Measurements from ENCODE around the gene TSGA10IP.

Gene TSGA10IP

DNA sequence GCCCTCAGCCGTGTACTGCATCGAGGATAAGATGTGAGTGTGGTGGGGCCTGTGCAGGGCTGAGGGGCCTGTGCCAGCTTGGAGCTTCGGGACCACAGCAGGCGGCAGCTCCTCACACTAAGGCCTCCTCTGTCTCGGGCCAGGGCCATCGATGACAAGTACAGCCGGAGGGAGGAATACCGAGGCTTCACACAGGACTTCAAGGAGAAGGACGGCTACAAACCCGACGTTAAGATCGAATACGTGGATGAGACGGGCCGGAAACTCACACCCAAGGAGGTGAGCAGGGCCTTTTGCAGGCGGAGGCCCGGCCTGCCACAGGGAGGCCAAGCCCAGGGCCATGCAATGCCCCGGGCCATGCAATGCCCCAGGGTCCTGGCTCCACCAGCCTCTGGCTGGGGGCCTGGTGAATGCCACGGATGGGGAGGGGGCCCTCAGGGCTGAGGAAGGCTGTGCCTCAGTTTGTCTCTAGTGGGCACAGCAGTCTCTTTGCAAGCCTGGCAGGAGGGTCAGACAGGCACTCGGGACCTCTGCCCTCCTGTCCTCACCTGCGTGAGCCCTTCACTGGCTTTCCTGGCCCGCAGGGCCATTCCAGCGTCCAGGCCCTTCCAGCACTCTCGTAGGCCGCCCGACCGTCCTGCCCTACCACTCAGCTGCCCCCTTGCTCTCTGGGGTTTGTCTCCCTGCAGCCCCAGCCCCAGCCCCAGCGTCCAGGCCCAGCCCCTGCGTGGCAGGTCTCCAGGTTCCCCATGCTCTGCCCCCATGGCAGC lies 32.5 kb downstream of the TSGA10IP start:
- DNase-seq = no peak

DNA sequence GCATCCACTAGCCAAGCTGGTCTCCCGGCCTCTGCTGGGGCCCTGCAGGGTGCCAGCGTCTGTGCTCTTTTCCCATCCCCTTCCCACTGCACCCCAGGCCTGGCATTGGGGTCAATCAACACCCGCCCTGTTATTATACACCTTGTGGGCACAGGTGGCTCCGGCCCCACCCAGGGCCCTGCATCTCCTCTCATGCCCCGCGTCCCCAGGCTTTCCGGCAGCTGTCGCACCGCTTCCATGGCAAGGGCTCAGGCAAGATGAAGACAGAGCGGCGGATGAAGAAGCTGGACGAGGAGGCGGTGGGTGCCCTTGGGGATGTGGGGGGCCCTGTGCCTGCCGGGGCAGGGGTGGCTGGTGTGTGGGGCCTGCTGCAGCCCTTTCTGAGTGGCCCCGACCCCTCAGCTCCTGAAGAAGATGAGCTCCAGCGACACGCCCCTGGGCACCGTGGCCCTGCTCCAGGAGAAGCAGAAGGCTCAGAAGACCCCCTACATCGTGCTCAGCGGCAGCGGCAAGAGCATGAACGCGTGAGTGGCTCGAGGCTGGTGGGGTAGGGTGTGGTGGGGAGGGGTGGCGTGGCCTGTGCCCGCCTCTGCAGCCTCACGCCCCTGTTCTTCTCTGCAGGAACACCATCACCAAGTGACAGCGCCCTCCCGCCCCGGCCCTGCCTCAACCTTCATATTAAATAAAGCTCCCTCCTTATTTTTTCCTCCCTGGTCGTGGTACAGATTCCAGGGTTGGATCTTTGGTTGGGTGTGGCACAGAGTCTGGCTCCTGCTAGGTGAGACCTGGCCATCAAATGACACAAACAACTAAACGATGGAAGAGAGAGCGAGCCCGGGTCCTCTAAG lies 33.3 kb downstream of the TSGA10IP start:
- no peak for DNase-seq

DNA sequence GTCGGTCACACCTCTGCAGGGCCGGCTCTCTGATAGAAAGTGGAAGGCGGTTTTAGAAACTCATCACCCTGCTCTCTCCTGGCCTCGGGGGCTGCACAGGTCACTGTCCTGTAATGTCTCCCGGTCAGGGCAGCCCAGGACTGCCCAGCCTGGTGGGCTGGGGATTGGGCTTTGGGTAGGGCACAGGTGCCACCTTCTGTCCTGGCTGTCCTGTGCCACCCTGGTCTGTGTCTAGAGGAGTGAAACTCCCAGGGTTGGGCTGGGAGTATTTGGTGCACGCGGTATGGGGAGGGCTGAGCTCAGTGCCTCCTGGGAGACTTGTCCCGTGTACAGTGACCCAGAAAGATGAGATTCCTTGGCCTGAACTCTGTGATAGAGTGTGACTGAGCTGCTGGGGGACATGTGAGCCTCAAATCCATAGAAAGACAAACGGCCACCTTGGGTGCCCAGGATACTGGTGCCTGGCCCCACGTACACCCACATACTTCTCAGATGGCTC lies 34.0 kb downstream of the TSGA10IP start:
- no peak for DNase-seq

DNA sequence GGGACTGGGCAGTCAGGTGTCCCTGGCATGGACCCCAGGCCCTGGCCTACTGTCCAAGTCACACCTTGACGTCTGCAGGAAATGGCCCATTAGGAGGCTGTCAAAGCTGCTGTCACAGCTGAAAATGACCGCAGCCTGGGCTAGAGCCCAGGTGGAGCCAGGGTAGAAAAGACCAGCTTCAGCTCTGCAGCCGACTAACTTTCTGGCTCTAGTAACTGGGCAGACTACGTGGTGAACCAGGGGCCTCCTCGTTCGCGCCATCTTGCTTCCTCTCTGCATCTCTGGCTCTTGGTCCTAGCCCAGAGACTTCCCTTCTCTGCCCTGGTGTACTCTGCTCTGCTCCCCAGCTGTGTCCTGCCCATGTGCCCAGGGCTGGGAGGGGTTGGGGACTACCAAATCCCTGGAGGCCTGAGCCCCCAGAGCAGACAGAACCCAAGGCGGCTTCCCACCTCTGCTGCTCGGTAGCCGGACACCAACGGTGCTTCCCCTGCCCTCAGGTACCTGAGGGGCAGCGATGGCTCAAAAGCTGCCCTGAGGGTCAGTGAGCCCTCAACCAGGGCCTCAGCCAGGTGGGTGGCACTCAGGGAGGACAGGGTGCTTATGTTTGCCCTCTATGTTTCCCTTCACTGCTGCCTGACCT lies 35.9 kb downstream of the TSGA10IP start:
- no peak for DNase-seq

DNA sequence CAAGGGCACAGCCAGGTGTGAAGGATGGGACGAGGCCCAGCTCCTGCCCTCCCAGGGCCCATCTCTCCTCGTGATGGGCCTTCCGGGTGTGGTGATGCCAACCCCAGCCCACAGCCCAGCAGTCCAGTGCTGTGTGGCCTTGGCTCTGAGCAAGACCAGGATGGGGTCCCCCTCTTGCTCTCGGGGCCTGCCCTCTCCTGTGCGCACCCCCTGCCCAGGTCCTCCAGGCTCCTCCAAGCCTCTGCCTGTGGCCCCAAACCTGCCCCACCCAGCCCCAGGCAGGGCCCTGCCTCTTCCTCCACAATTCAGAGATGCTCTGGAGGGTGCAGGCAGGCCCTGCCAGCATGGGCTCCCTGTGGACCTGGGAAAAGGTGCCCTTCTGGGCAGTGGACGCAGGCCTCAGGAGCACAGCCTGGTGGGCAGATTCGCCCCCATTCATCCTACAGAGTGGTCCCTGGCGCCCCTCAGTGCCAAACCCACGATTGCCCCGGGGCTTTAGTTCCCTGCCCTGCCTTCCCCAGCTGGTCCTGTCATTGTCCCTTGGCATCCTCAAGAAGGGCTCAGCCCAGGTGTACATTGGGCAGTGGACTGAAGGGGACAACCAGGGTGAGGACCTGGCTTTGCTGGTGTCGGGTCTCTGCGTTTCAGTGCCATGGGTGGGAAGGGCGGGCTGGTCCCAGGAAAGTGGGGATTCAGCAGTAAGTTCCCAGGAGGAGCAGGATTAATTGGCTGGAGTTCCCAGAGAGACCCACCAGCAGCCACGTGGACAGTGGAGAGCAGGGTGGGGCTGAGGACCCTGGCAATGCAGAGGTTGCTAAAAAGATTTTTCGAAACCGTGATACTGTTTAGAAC lies 36.9 kb downstream of the TSGA10IP start:
- DNase-seq = no peak

DNA sequence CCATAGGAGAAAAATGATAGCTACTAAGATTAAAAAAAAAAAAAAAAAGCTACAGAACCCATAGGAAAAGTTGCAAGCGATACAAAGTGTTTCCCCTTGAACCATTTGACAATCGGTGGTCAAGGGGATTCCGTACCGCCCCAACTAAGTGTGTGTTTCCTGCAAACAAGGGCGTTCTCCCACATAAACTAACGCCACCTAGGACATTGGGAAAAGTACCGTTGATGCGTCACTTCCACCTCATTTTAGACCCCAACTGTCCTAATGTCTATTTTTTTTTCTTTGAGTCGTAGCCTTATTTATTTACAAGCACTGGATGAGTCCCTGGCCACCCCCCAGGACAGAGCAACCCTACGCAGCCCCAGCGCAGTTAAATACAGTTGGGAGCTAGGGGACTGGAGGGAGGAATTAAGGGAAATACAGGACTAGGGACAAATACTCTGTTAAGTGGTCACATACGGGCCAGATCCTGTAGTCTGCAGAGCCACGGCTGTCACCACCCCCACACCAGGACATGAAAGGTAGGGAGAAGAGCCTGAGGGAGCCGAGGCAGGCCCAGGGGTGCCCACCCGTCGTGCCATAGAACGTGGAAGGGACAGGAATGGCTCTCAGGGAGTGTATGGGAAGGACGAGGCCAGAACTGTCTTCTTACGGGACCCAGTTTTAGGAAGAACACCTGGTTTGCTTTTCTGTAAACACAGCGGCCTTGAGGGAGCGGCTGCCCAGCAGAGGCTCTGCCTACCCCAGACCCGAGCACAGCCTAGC lies 37.7 kb downstream of the TSGA10IP start:
- DNase-seq = no peak

DNA sequence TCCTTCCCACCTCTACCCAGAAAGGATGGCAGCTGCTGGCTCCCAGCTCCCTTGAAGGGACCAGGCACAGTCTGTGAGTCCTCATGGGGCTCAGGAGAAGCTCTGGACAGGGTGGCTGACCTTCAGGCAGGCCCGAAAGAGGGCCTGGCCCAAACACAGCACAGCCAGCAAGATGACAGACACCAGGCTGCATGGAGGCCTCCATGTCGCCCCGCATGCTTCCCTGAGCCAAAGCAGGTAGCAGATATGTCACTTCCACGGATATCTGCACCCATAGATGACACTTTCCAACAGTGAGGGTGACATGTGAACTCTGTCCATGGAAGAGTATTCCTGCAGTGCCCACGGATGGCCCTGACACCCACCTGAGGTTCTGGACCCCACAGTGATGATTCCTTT lies 38.3 kb downstream of the TSGA10IP start:
- DNase-seq = no peak

DNA sequence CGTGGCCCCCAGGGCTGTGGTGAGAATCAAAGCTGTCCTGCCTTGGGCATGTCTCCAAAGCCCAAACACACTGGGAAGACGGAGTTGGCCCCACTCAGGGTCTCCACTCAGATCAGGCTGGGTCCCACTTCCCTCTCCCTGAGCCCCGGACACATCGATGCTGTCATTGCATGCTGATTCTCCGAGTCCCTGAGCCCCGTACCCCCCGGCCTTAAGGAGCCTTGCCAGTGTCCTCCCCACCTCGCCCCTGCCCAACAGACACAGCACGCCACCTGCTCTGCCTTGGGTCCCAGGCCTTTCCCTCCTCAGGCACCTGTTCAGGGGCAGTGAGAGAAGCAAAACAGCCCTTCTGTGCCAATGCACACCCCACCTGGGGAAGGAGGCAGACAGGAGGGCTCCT lies 42.1 kb downstream of the TSGA10IP start:
- DNase-seq = no peak

DNA sequence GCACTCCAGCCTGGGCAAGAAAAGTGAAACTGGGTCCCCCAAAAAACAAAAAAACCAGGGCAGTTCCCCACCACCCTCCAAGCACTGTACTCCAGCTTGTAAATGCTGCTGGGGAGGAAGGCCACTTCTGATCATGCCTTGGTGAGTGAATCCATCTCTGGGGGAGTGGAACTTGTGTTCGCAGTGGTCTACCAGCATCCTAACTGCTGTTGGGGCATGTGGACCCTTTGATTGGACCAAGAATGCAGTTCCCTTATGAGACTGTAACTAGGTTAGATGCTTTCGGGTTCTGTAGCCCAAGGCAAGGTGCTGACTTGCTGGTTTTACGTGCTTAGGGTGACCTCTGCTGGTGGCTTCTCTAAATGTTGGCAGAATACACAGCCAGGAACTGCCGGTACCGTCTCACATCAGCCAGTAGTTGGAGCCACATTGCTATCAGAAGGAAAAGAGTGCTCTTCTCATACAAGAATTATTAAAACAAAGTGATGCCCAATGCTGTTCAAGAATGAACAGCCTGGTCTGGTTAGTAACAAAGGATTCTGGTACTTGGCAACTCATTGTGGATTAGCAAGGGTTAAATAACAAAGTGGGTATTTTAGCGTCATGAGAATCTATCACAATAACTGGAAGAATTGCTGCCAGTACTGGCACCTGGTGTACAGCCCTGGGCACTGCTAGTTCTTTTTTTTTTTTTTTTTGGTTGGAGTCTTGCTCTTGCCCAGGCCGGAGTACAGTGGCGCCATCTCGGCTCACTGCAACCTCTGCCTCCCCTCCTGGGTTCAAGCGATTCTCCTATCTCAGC lies 43.7 kb downstream of the TSGA10IP start:
- DNase-seq = peak; percentile 90

DNA sequence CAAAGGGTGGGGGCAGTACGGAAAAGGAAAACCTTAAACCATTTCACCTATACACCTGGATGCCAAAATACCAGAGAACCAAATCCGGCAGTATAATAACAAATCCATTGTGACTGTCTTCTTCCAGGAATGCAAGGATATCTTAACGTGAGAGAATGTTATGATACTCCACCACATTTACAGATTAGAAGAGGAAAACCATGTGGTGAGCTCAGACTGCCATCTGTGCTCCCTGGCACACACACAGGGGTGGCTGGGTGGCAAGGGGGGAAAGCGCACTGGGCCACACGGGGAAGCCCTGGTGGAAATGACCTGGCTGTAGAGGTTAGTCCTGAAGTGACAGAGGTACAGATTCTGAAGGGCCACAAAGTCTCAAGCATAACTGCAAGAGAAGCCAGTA lies 46.8 kb downstream of the TSGA10IP start:
- no peak for DNase-seq

DNA sequence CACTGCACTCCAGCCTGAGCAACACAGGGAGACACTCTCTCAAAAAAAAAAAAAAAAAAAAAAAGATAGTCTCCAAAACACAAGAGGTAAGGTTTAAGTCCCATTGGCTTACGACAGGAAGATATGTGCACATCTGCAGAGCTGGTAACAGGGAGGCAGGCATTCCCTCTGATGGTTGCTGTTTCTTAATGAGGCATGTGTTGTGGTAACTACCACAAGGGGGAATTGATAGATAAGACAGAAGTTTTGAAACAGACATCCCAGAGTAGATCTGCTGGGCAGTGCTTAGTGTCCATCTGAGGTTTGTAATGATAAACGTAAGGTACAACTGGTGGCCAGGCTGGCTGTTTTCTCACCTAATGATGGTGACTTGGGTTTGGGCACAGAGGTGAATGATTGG lies 52.0 kb downstream of the TSGA10IP start:
- DNase-seq = no peak

DNA sequence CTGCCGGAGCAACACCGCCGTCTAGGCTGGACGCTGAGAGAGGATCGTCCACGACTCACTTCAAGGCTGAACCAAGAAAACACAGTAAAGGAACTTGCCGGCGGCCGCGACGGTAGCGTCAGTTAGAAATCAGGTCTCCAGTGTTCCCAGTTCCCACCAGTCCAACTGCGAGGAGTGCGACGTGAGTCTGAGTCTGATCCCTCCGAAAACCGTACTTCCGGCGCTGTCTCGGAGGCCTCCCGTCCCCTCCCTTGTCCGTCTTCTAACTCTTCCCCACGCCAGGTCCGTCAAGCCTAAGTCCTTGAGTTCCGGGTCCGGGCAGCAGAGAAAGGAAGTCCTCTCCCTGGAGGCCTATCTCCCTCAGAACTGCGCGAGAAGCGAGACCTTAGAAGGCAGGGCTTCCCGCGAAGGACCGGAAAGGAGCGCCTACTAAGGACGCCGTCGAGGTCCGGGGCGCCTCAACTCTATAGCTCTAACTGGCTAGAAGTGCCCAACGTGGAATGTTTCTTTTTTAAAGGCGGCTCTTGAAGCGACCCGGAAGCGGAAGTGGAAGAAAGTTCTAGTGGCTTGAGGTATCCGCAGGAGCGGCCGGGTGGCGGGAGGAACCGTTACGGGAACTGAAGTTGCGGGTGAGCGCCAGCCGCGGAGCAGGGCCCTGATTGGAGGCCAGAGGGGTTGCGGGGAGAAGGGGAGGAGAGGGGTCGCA lies 56.8 kb downstream of the TSGA10IP start, which contains the start of the genes BANF1 and EIF1AD:
TSS of gene BANF1 (plus strand) at position 562 of the 706 bp plus-strand sequence. CDS start 748 bp downstream, outside the sequence.
TSS of gene EIF1AD (minus strand) at position 216 of the 706 bp plus-strand sequence. CDS start 1,768 bp downstream, outside the sequence.
- peak; percentile 96 for DNase-seq

DNA sequence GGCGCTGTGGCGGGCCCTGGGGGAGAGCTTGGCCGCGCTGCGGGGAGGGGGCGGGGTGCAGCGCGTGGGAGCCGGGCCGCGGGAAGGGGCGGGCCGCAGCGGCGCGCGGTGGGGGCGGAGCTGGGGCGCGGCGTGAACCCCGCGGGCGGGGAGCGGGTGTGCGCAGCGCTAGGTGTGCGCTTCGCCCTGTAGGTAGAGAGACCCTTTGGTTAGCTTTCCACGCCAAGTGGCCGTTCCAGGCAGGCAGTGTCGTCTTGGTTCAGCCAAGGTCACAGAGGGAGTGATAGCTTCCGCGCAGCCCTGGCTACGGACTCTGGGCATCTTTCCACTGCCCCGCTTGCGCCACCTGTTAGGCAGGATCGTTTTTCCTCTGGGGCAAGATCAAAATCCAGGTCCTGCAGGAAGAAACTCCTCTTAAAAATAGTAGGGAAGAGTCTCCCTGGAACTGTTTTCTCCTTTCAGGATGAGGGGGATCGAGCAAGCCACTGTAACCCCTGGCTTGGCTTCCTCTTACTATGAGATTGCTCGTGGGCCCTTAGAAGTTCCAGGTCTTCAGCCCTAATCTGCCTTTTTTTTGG lies 57.5 kb downstream of the TSGA10IP start:
- peak; percentile 53 for DNase-seq

DNA sequence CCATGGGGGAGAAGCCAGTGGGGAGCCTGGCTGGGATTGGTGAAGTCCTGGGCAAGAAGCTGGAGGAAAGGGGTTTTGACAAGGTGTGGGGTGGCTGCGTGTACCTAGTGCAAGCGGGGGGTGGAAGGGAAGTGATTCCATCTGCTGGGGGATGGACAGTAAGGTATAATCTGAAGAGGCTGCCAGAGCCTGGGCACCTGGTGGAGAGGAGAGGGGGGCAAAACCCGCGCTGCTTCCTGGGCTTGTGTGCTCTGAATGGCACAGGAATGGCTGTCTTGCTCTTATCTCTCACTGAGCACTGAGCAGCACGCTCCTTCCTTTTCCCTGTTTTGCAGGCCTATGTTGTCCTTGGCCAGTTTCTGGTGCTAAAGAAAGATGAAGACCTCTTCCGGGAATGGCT lies 58.0 kb downstream of the TSGA10IP start:
- DNase-seq = no peak

DNA sequence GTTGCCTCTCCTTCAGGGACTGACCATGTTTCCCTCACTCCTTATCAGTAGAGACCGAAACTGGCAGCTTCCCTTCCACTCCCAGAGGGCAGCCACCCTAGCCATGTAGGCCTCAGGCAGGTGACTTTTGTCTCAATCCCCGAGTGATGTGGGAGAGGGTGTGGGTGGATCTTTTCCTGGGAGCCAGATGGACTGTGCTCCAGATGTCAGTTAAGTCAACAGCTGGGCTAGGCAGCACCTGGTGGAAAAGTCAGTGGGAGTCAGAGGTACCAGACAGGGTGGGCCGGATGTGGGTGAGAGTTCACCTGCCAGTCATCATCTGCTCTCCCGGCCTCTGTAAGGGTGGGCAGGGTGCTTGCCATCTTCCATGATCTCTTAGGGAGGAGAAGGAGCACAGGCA lies 58.9 kb downstream of the TSGA10IP start:
- DNase-seq = no peak

DNA sequence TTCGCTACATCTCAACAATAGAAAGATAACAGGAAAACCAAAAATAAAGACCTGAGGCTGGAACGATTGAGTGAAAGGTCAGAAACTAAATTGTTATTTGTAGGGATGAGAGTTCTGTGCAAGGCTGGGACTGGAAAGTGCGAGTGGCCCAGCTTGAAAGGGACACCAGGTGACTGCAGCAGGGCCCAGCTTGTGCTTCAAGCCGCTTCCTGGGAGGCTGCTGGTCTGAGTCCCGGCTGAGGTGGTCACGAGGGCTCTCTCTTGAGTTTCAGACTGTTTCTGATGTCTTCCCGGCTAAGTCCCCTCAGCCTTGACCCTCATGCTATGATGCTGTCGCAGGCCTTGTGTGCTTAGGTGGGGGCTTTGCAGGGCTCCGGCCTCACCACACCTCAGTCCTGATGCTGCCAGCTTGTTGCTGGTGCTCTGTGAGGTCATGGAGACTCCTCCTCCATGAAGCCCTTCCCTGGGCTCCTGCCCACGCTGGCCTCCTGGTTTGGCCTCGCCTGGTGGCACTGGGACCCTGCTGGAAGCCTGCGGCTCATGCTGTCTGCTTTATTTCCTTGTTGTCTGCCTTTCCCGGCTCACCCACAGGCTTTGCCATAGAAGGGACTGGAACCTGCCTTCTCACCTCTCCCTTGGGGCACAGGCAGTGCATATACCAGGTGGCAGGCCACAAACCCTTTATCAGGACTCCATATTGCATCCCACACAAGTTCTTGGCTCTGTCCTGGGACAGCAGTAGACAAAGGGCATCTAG lies 61.0 kb downstream of the TSGA10IP start:
- DNase-seq = no peak

DNA sequence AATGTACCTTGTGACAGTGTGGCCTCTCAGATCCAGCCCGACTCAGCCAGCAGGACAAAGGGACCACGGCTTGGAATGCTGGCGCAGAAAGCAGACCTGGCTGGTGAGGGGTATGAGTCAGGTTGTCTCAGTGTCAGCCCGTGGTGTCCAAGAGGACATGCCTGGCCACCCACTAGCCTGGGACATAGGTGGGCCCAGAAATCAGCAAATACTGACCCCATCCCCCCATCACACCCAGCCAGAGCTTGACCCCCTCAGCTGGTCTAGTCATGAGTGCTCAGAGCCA lies 61.6 kb downstream of the TSGA10IP start:
- DNase-seq = no peak

DNA sequence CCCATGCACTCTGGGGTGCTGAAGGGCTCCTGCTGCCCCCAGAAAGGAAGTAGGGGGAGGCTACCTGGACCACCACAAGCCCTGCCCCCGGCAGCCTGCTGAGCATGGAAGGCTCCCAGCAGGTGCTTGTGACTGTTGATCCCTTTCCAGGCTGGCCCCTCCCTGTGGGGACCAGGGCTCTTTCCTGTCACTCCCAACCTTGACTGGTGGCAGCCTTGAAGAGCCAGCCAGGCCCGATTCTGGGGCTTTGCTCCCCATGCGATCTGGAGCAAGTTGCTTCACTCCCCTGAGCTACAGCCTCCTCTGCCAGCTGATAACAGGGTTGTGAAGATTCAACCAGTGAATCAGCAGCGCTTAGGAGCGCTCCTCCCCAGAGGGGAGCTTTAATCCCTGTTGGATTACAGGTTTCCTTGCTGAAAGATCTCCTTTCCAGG lies 61.9 kb downstream of the TSGA10IP start:
- DNase-seq = no peak

DNA sequence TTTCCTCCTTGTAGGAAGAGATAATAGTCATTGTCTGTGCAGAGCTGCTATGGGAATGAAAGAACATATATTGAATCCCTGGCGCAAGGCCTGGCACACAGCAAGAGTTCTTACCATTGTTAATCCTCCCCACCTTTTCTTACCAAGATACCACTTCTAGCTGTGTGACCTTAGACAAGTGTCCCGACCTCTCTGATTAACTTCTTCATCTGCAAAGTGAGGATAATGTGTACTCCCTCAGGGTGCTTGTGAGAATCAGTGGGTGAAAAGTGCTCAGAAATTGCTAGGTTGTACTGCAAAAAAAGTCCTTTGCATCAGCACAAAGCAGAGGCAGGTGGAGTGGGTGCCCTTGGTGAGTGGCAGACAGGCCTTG lies 62.8 kb downstream of the TSGA10IP start:
- DNase-seq = no peak

Measured in HCEC 1CT (cell line).